GM18508 (cell line): Measurements from ENCODE around the gene ASIC3.

Experiments used
- ATAC-seq: cut with Tn5 transposase; IDR thresholded peaks from one replicate; pipeline ENCODE4 v1.9.1; 2021; ENCODE audit warnings: moderate number of reproducible peaks; ENCODE audit not compliant: insufficient read depth, unreplicated experiment

Gene ASIC3

DNA sequence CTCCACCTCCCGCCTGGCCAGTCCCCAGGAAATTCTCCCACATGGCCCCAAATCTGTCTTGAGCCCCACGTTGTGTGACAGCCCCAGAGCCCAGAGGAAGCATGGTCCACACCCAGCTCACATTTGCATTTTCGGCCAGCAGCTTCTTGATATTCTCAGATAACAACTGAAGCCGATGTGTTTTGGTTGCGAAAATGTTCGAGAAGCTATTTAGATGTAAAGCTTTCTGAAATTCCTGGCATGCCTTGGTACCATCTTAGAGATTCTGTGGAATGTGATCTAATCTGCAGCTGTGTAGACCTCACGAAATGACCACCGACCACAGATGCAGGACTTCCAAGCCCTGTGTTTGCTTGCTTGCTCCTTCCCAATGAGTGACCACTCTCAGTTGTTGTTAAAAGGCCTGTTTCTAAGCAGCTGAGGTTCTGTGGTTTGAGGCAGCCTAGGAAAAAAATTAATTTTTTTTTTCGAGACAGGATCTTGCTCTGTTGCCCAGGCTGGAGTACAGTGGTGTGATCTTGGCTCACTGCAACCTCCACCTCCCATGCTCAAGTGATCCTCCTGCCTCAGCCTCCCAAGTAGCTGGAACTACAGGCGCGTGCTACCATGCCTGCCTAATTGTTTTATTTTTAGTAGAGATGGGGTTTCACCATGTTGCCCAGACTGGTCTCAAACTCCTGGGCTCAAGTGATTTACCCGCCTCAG, 19.9 kb downstream of the ASIC3 start:
- ATAC-seq, result no peak

DNA sequence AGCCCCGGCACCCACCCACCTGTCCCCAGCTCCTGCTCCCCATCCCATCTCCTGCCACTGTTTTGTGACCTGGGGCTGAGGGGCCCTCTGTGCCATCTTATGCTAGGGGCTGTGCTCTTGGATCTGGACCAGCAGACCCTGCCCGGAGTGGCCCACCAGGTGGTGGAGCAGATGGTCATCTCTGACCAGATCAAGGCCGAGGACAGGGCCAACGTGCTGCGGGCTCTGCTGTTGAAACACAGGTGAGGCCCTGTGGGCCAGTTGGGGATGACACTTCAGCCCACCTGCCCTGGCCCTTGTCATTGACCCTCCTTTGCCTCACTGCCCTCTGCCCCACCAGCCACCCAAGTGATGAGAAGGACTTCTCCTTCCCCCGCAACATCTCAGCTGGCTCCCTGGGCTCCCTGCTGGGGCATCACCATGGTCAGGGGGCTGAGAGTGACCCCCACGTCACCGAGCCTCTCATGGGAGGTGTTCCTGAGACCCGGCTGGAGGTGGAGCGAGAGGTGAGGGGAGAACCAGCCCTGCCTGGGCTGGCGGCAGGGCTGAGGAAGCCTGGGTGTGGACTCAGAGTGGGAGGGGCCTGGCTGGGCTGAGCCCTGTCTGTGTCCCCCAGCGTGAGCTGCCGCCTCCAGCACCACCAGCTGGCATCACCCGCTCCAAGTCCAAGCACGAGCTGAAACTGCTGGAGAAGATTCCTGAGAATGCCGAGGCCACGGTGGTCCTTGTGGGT, 21.7 kb downstream of the ASIC3 start:
- no peak for ATAC-seq

DNA sequence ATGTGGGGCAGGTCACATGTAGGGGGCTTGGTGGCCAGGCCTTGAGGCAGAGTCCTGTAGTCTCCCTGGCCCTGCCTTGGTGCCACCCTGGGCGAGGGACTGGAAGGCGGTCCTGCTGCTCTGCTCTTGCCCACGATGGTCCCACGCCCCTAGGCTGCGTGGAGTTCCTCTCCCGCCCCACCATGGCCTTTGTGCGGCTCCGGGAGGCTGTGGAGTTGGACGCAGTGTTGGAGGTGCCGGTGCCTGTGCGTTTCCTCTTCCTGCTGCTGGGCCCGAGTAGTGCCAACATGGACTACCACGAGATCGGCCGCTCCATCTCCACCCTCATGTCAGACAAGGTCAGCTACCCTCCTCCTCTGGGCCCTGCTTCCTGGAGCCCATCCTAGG, 22.2 kb downstream of the ASIC3 start:
- ATAC-seq, result no peak

DNA sequence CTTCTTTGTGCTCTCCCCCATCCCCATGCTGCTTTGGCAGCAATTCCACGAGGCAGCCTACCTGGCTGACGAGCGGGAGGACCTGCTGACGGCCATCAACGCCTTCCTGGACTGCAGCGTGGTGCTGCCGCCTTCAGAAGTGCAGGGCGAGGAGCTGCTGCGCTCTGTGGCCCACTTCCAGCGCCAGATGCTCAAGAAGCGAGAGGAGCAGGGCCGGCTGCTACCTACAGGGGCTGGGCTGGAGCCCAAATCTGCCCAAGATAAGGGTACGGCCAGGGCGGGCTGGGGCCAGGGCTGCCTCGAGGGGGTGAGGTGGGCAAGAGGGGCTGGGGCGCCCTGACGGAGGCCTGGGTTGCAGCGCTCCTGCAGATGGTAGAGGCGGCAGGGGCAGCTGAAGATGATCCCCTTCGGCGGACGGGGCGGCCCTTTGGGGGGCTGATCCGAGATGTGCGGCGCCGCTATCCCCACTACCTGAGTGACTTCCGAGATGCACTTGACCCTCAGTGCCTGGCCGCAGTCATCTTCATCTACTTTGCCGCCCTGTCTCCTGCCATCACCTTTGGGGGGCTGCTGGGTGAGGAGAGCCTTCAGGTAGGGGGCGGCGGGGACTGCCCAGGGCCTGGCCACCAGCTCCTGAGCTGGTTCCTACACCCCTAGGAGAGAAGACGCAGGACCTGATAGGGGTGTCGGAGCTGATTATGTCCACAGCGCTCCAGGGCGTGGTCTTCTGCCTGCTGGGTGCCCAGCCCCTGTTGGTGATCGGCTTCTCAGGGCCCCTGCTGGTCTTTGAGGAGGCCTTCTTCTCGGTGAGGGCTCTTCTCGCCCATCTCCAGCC, 22.9 kb downstream of the ASIC3 start:
- ATAC-seq, result no peak

DNA sequence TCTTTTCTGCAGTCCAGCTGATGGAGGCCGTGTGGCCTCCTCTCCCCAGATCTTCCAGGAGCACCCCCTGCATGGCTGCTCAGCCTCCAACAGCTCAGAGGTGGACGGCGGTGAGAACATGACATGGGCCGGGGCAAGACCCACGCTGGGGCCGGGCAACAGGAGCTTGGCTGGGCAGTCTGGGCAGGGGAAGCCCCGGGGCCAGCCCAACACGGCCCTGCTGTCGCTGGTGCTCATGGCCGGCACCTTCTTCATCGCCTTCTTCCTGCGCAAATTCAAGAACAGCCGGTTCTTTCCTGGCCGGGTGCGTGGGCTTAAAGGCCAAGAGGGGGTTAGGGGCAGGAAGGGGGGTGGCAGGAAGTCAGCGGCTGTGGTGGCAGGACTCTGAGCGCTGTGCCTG, 25.7 kb downstream of the ASIC3 start:
- ATAC-seq, result no peak

DNA sequence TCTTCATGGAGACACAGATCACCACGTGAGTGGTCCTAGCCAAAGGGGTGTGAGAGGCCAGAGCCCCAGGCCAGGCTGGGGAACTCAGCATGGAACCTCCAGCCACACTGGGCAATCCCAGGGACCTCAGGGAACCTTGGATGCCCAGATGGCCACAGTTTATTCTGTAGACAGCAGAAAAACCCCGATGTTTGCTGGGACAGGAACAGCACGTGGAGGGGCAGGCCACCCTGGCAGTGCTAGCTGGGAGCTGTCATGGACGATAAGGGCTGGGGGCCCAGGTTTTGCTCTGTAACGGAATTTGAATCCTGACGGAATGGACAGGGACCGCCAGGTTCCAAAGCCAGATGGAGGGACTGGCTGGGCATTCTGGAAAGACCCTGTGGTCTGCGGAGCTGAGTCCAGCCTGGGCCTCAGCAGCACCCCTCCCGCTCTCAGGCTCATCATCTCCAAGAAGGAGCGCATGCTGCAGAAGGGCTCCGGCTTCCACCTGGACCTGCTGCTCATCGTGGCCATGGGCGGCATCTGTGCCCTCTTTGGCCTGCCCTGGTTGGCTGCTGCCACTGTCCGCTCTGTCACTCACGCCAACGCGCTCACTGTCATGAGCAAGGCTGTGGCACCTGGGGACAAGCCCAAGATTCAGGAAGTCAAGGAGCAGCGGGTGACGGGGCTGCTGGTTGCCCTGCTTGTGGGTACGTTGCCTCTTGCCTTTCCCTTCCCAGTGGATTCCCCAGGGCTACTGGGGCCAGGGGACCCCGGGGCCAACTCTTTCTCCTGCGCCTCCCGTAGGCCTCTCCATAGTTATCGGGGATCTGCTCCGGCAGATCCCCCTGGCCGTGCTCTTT, 26.7 kb downstream of the ASIC3 start:
- no peak for ATAC-seq

DNA sequence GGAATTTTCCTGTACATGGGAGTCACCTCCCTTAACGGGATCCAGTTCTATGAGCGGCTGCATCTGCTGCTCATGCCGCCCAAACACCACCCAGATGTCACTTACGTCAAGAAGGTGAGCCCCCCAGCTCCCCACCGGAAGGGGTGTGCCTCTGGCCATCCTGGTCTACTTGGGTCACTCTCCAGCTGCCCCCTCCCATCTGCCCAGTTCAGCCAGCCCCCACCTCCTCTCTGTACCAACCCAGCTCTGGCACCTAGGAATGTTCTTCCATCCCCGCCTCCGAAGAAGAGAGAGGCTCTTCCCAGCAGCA, 27.3 kb downstream of the ASIC3 start:
- no peak for ATAC-seq

DNA sequence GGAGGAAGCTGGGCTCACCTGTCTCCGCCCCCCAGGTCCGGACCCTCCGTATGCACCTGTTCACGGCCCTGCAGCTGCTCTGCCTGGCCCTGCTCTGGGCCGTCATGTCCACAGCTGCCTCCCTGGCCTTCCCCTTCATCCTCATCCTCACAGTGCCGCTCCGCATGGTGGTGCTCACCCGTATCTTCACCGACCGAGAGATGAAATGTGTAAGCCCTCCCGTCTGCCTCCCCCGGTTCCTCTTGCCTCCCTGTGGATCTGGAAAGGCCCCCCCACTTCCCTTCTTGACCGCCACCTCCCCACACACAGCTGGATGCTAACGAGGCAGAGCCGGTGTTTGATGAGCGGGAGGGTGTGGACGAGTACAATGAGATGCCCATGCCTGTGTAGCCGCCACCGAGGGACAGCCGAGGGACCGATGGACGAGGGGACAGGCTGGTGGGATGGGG, 27.7 kb downstream of the ASIC3 start:
- no peak for ATAC-seq

DNA sequence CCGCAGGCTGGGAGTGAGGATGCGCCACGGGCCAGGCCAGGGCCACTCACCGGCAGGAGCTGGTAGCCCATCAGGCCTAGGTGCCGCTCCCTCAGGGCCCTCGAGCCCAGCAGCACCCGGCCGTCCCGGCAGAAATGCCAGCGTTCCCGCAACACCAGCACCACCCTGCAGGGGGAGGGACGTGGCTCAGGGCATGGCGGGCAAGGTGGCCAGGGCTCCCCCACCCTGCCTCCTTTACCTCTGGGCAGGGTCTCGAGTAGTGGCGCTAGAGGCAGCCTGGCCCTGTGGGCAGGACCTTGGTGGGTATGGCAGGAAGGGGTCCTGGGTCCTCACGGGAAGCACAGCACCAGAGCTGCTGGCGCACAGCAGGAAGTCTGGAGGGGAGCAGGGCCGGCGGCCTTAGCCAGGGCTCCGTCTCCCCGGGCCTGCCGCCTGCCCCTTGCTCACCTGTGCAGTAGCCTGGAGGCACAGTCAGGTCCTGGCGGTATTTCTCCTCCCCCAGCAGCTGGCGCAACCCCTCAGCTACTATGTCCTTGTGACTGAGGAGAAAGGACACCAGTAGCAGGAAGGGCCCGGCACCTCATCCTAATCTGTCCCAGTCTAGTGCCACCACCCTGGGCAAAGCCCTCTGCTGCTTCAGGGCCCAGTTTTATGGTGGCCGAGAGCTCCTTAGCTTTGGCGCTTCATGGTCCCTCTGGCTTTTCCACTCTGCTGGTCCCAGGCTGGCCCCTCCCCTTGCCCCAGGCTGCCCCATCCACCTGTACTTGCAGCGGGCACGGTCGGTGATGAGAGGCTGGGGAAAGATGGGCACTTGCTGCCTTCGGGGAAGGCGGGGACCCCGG, 28.8 kb downstream of the ASIC3 start:
- ATAC-seq, result no peak

DNA sequence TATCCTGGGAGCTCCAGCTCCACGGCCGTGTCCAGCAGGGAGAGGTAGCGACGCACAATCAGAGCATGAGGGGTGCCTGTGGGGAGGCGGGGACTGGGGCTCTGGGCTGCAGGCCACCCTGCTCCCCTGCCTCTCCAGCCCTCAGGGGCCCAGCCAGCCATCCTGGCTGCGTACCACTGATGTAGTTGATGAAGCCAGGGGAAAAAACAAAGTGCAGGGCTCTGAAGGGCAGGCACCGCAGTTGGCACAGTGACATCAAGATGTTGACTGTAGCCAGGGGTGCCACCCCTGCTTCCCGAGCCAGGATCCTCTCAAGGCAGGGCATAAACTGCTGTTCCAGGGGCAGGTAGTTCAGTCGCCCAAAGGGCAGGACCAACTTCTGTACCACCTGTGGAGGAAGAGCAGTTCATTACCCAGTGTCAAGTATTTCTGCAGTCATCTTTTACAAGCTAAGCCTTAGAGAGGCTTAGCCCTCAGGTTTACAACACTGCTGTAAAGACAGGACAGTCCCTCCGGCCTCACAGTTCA, 29.4 kb downstream of the ASIC3 start:
- ATAC-seq, result no peak

DNA sequence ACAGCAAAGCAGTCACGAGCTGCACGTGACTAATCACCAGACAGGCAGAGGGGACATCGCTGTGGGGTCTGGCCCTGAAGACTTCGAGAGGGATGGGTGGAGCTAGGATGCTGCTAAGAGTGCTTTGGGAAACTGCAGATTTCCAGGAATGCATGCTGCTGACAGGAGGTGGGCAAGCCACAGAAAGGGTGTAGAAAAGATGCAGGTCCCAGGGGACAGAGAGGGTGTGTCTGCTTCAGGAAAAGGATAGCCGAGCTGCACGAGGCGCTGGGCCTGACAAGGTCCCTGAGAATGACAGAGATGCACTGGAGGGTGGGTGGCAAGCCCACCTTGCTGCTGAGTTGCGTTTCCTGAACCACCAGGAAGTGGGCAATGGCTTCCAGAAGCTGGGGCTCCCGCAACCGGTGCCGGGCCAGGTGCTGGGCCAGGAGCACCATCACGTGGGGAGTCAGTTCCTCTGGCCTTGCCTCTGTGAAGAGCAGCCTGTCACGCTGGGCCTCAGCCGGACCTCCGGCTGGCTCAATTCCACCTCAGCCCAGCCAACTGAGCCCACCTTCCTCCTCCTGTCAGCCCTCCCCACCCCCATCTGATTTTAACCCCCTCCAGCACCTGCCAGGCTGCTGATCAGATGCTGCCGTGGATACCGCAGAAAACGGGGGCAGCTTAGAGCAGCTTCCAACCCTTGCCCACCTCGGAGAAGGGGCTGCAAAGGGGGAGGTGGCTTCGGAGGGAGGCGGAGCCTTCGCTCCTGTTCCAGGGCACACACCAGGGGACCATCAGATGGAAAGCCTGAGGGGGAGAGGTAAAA, 30.1 kb downstream of the ASIC3 start:
- no peak for ATAC-seq

DNA sequence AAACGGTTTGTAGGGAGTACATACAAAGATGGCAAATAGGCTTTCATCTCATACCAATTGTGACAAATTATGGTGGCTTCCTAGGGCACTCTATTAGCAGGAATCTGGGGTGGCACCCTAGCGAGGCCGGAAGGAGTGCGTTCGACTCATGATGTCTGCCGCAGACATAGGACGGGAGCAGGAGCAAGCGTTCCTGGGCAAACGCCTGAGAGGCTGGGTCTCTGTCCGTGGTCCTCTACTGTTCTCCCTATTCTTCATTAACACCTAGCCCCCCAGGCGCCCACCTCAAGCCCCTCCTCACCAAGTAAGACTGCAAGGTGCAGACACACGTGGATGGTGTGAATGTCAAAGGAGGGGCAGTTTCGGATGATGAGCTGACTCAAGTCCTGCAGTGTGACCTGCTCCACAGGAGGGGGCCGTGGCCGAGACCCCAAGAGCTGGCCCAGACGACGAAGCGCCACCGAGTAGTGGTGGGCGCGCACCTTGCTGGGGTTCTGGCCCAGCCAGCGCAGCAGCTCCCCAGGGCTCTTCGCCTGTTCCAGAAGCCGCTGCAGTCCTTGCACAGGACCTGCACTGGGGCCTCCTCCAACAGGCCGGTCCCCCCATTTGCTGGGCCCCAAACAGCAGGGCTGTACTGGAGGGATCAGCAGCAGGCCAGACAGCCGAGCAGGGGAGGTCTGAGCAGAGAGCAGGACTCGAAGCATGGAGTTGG, 31.0 kb downstream of the ASIC3 start:
- no peak for ATAC-seq

DNA sequence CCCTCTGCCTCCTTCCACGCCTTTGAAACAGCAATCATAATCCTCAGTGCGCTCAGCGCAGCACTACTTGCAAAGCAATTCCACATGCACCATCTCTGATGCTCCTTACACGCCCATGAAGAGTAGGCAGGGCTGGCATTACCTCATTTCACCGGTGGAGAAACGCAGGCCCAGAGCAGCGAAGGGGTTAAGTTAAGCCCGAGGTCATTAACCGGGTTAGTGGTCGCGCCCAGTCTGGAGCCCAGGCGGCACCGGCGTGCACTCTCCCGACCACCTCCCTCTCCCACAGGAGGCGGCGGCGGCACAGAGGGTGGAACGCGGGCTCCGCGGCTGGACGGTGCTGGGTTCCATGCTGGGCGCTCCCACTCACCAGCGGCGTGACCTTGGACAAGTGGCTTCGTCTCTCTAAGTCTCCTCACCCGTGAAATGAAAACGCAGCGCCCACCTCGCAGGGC, 31.8 kb downstream of the ASIC3 start:
- ATAC-seq, result no peak

DNA sequence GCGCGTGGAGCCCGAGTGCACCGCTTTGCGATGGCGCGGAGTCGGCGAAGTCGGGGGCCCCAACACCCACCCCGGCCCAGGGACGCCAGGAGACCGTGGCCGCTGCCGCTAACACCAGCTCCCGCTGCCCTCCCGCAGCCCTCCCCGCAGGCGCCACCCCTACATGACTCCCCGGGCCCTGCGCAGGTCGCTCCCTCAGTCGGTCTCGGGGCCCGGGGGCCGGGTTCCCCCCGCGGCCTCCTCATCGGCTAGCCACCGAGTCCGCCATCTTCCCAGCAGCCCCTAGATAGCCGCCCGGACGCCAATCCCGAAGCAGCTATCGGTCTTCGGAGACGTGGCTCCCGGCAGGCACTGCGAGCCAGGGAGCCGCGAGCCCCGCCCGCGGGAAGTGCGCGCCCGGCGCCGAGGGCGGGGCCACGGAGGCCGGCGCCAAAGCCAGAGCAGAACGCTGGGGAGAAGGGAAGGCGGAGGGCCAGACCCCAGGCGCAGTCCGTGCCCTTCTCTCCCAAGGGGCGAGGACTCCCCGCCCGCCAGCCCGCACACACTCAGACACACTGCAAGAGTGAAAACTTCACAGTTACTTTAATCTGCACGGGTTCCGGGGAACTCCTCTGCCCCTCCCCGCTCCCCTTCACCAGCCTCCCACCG, 32.3 kb downstream of the ASIC3 start, which contains the start of gene FASTK:
Gene FASTK, minus strand, starts transcription at position 288 of the 648 bp plus-strand sequence. Its CDS starts 43 bp downstream, at position 245.
- no peak for ATAC-seq

DNA sequence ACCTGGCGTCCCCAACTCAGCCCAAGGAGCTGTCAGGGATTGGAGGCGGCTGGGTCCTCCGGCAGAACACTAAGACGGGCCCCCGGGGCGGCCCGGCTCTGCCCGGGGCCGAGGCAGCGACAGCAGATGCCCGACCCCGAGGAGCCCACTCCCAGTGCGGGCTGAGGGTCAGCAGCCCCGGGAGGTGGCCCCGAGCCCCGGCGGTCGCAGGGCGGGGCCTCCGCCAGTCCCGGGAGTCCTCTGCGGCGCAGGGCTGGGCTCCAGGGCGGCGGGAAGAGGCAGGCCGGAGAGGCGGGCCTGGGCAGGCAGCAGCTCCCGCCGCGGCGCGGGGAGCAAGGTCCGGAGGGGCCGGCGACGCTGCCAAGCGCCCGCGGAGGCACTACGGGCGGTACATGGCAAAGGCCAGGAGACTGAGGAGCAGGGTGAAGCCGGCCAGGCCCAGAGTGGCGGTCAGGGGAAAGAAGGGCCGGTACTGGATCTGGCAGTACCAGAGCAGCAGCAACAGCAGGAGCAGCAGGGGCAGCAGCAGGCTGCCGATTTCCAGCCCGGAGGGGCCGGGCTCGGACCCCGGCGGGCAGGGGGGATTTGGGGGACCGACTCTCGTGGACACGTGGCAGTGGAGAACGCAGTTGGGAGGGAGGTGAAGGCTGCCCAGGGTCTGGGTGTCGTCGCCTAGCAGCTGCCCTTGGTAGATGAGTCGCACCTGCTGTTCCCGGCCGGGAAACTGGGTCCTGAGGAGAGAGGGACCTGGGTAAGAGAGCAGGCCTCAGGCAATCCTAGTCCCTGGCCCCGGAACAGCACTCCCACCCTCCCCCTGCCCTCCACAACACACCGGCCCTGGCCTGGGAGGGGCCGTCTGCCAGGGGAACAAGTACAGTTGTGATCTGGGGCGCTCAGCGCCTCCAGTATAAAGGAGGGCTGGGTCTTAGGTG, 33.1 kb downstream of the ASIC3 start:
- no peak for ATAC-seq
